ENCODE data around the gene ASTN2.

The ASTN2 gene

GRCh38 chr9:116414374-116414773 is 1000.5 kb downstream of the ASTN2 start:
- Histone ChIP-seq H3K27ac (ENCODE audit: low read length) (no peak overlapping the region), H3F3A (ENCODE audit: insufficient read depth, low read length) (no peaks in the 10 kb centered on the region), H3K4me3 (ENCODE audit: low read length) (no peak overlapping the region), H3K9ac (ENCODE audit: low read length) (no peak overlapping the region), H3K79me2 (ENCODE audit: low read length) (no peaks in the 10 kb centered on the region), H3K4me1 (ENCODE audit: low read length) (no peaks in the 10 kb centered on the region), H3K4me2 (ENCODE audit: low read depth, low read length) (no peak overlapping the region), H2AFZ (ENCODE audit: low read length) (no peak overlapping the region), H3K27me3 (replicated peaks; ENCODE audit: insufficient read depth, low read length) (no peaks in the 10 kb centered on the region), H3K9me2 (replicated peaks; ENCODE audit: insufficient read depth, low read length) (no peaks in the 10 kb centered on the region), H3K36me3 (replicated peaks; ENCODE audit: insufficient read depth, low read length) (no peaks in the 10 kb centered on the region), H3K9me3 (replicated peaks; ENCODE audit: insufficient read depth, low read length) (no peaks in the 10 kb centered on the region), H4K20me1 (ENCODE audit: insufficient read depth, low read length) (no peaks in the 10 kb centered on the region)
- TF ChIP-seq, protein P1, sequence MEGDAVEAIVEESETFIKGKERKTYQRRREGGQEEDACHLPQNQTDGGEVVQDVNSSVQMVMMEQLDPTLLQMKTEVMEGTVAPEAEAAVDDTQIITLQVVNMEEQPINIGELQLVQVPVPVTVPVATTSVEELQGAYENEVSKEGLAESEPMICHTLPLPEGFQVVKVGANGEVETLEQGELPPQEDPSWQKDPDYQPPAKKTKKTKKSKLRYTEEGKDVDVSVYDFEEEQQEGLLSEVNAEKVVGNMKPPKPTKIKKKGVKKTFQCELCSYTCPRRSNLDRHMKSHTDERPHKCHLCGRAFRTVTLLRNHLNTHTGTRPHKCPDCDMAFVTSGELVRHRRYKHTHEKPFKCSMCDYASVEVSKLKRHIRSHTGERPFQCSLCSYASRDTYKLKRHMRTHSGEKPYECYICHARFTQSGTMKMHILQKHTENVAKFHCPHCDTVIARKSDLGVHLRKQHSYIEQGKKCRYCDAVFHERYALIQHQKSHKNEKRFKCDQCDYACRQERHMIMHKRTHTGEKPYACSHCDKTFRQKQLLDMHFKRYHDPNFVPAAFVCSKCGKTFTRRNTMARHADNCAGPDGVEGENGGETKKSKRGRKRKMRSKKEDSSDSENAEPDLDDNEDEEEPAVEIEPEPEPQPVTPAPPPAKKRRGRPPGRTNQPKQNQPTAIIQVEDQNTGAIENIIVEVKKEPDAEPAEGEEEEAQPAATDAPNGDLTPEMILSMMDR (IDR thresholded peaks at IDR 0.05; ENCODE audit: low read length) = no peak
- TF ChIP-seq EZH2 (optimal IDR thresholded peaks at IDR 0.05; ENCODE audit: low read depth, low read length) (no peak), EZH2phosphoT487 (IDR thresholded peaks at IDR 0.05; ENCODE audit: low read length) (no peak)
- no peak for DNase-seq

GRCh38 chr9:116411506-116411905 is 1003.4 kb downstream of the ASTN2 start:
- no peaks in the 10 kb centered on the region for H3K4me1 ChIP-seq (ENCODE audit: low read length)
- H3K36me3 ChIP-seq (replicated peaks; ENCODE audit: insufficient read depth, low read length) = no peaks in the 10 kb centered on the region
- no peak overlapping the region for H3K9ac ChIP-seq (ENCODE audit: low read length)
- no peaks in the 10 kb centered on the region for H4K20me1 ChIP-seq (ENCODE audit: insufficient read depth, low read length)
- H3K4me2 ChIP-seq (ENCODE audit: low read depth, low read length) = no peak overlapping the region
- no peaks in the 10 kb centered on the region for H3K79me2 ChIP-seq (ENCODE audit: low read length)
- no peak for DNase-seq
- no peaks in the 10 kb centered on the region for H3K9me2 ChIP-seq (replicated peaks; ENCODE audit: insufficient read depth, low read length)
- no peak for TF ChIP-seq EZH2 (optimal IDR thresholded peaks at IDR 0.05; ENCODE audit: low read depth, low read length)
- no peak for TF ChIP-seq EZH2phosphoT487 (IDR thresholded peaks at IDR 0.05; ENCODE audit: low read length)
- TF ChIP-seq, protein P1 (IDR thresholded peaks at IDR 0.05; ENCODE audit: low read length) = no peak
- H3K27me3 ChIP-seq (replicated peaks; ENCODE audit: insufficient read depth, low read length) = no peaks in the 10 kb centered on the region
- H2AFZ ChIP-seq (ENCODE audit: low read length) = no peak overlapping the region
- no peaks in the 10 kb centered on the region for H3F3A ChIP-seq (ENCODE audit: insufficient read depth, low read length)
- H3K4me3 ChIP-seq (ENCODE audit: low read length) = no peak overlapping the region
- H3K9me3 ChIP-seq (replicated peaks; ENCODE audit: insufficient read depth, low read length) = no peaks in the 10 kb centered on the region
- H3K27ac ChIP-seq (ENCODE audit: low read length) = no peak overlapping the region

DNA sequence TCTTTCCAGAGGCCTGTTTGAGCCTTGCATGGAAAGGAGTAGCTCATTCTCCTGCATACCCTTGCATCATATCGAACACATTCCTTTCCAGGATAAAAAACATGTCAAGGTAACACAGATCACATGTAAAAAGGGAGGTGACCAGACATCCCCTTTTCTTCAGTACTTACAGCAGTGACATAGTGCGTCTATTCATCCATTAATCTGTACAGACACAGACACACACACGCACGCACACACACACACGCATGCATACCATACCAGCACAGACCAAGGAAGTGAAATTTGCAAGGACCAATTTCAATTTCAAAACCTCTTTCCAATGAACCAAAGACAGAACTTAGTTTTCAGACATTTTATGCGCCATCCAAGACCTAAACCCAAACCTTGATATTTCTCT is 1005.2 kb downstream of the ASTN2 start:
- no peaks in the 10 kb centered on the region for H4K20me1 ChIP-seq (ENCODE audit: insufficient read depth, low read length)
- H3K79me2 ChIP-seq (ENCODE audit: low read length) = no peaks in the 10 kb centered on the region
- no peak overlapping the region for H2AFZ ChIP-seq (ENCODE audit: low read length)
- no peak overlapping the region for H3K27ac ChIP-seq (ENCODE audit: low read length)
- no peaks in the 10 kb centered on the region for H3K9me3 ChIP-seq (replicated peaks; ENCODE audit: insufficient read depth, low read length)
- H3K27me3 ChIP-seq (replicated peaks; ENCODE audit: insufficient read depth, low read length) = no peaks in the 10 kb centered on the region
- no peaks in the 10 kb centered on the region for H3F3A ChIP-seq (ENCODE audit: insufficient read depth, low read length)
- H3K9ac ChIP-seq (ENCODE audit: low read length) = no peak overlapping the region
- DNase-seq = no peak
- H3K9me2 ChIP-seq (replicated peaks; ENCODE audit: insufficient read depth, low read length) = no peaks in the 10 kb centered on the region
- TF ChIP-seq EZH2 (optimal IDR thresholded peaks at IDR 0.05; ENCODE audit: low read depth, low read length) = no peak
- TF ChIP-seq, protein P1 (IDR thresholded peaks at IDR 0.05; ENCODE audit: low read length) = no peak
- TF ChIP-seq EZH2phosphoT487 (IDR thresholded peaks at IDR 0.05; ENCODE audit: low read length) = no peak
- H3K36me3 ChIP-seq (replicated peaks; ENCODE audit: insufficient read depth, low read length) = no peaks in the 10 kb centered on the region
- no peaks in the 10 kb centered on the region for H3K4me1 ChIP-seq (ENCODE audit: low read length)
- H3K4me3 ChIP-seq (ENCODE audit: low read length) = no peak overlapping the region
- no peak overlapping the region for H3K4me2 ChIP-seq (ENCODE audit: low read depth, low read length)

Data from MM.1S (cell line).